WERI-Rb-1 (cell line): Measurements from ENCODE around the gene GLIS1.

Experiments used
- DNase-seq: peaks from one replicate; pipeline ENCODE4 v3.0.0-alpha.2; 2020
- H3K27ac ChIP-seq: fragments of 250-450 bp; sonication (Bioruptor Pico); 2 replicates; pipeline ENCODE4 v1.5.1; 2020; ENCODE audit warnings: mild to moderate bottlenecking, moderate library complexity
- H3K27me3 ChIP-seq: fragments of 250-450 bp; sonication (Bioruptor Pico); 2 replicates; pipeline ENCODE4 v1.5.1; 2021; ENCODE audit warnings: mild to moderate bottlenecking, low read depth, moderate library complexity; ENCODE audit not compliant: insufficient read depth, severe bottlenecking
- H3K36me3 ChIP-seq: fragments of 250-450 bp; sonication (Bioruptor Pico); 2 replicates; pipeline ENCODE4 v1.5.1; 2020; ENCODE audit warnings: mild to moderate bottlenecking, moderate library complexity
- H3K4me3 ChIP-seq: 2 replicates; pipeline ENCODE4 v1.5.1; 2011; ENCODE audit warnings: low read depth, mild to moderate bottlenecking, control low read depth, low read length
- H3K9me3 ChIP-seq: fragments of 250-450 bp; sonication (Bioruptor Pico); 2 replicates; pipeline ENCODE4 v1.5.1; 2021; ENCODE audit warnings: mild to moderate bottlenecking, moderate library complexity; ENCODE audit not compliant: severe bottlenecking
- TF ChIP-seq, protein P1 (sequence below): IDR thresholded peaks from 2 replicates; pipeline ENCODE4 v1.5.1; 2011; ENCODE audit warnings: low read depth, mild to moderate bottlenecking, control low read depth, inconsistent platforms, low read length

GLIS1 gene

DNA sequence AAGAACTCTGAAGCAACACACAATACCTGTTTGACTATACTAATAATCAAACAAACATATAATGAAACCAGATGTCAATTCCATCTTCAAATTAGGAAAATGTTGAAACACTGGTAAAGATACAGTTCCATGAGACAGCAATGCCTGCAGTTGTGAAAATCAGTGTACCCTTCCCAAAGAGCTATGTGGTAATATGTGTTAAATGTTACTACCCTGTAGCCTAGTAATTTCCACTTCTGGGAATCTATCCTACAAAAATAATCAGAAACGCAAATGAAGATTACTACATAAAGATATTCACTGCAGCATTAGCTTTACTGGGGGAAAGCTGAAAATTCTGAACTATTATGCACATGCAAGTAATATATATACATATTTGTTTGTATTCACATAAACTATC lies 16.9 kb downstream of the GLIS1 start:
- Histone ChIP-seq H3K36me3 (no peaks in the 10 kb centered on the region), H3K27ac (no peak overlapping the region), H3K4me3 (no peak overlapping the region), H3K27me3 (no peaks in the 10 kb centered on the region), H3K9me3 (no peaks in the 10 kb centered on the region)
- DNase-seq = no peak
- TF ChIP-seq, protein P1, sequence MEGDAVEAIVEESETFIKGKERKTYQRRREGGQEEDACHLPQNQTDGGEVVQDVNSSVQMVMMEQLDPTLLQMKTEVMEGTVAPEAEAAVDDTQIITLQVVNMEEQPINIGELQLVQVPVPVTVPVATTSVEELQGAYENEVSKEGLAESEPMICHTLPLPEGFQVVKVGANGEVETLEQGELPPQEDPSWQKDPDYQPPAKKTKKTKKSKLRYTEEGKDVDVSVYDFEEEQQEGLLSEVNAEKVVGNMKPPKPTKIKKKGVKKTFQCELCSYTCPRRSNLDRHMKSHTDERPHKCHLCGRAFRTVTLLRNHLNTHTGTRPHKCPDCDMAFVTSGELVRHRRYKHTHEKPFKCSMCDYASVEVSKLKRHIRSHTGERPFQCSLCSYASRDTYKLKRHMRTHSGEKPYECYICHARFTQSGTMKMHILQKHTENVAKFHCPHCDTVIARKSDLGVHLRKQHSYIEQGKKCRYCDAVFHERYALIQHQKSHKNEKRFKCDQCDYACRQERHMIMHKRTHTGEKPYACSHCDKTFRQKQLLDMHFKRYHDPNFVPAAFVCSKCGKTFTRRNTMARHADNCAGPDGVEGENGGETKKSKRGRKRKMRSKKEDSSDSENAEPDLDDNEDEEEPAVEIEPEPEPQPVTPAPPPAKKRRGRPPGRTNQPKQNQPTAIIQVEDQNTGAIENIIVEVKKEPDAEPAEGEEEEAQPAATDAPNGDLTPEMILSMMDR = no peak

DNA sequence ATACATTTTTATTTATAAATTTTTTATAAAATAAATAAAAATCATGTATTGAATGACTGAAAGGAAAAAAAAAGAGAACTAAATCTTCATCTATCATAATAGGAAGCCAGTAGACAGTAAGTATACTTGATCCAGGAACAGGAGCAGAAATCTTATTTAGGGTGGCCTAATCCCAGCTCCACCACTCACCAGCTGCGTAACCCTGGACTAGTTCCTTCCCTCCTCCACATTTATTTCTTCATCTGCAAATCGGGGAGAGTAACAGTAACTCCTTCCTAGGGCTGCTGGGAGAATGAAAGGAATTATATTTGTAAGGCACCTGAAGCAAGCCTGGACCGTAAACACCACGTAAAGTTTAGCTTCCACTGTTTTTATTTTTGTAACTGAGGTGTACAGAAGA lies 17.9 kb downstream of the GLIS1 start:
- no peak for DNase-seq
- TF ChIP-seq, protein P1 = no peak
- Histone ChIP-seq H3K9me3 (no peaks in the 10 kb centered on the region), H3K4me3 (no peak overlapping the region), H3K36me3 (no peaks in the 10 kb centered on the region), H3K27me3 (no peaks in the 10 kb centered on the region), H3K27ac (no peak overlapping the region)

- Histone ChIP-seq H3K27me3 (no peaks in the 10 kb centered on the region), H3K4me3 (no peak overlapping the region), H3K9me3 (no peaks in the 10 kb centered on the region), H3K27ac (no peak overlapping the region), H3K36me3 (no peaks in the 10 kb centered on the region)
- TF ChIP-seq, protein P1 = no peak
- no peak for DNase-seq
Measured at GRCh38 chr1:53719469-53719868, 19.5 kb downstream of the GLIS1 start.

DNA sequence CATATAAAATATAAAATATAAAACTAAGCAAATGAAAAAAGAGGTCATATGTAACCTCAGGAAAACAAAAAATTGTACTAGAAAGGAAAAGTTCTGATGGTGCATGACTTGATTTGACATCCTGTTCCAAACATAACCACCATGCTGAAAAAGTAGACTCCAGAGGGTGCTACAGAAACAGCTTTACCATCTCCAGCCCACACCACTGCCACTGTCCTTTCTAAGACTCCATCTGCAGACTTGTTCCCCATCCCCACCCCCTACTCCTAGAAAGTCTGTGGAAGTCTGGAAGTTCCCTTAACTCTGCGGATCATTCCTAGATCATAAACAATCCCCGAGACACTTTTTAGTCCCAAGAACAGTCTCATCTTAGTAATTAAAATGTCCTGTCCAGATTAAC lies 20.5 kb downstream of the GLIS1 start:
- Histone ChIP-seq H3K27ac (no peak overlapping the region), H3K36me3 (no peaks in the 10 kb centered on the region), H3K4me3 (no peak overlapping the region), H3K9me3 (no peaks in the 10 kb centered on the region), H3K27me3 (no peaks in the 10 kb centered on the region)
- DNase-seq = no peak
- TF ChIP-seq, protein P1 = no peak

GRCh38 chr1:53717025-53717804 lies 21.7 kb downstream of the GLIS1 start:
- Histone ChIP-seq H3K27me3 (no peaks in the 10 kb centered on the region), H3K36me3 (no peaks in the 10 kb centered on the region)

More at GRCh38 chr1:53717025-53717804, 21.7 kb downstream of the GLIS1 start:
- Histone ChIP-seq H3K9me3 (no peaks in the 10 kb centered on the region), H3K4me3 (no peak overlapping the region), H3K27ac (no peak overlapping the region)
- DNase-seq = no peak
- TF ChIP-seq, protein P1 = no peak
